OCI-LY7 (cell line): ENCODE results near the gene TMEM170B.

ENCODE experiments used
- CTCF ChIP-seq: fragments of 200-600 bp; sonication (generic); conservative IDR thresholded peaks from 2 replicates; pipeline ENCODE4 v1.5.1; 2014; ENCODE audit warnings: mild to moderate bottlenecking, antibody characterized with exemption, low read length, moderate library complexity, mixed read lengths
- EZH2phosphoT487 ChIP-seq: fragments of 200-600 bp; sonication (generic); IDR thresholded peaks from 2 replicates; pipeline ENCODE4 v1.6.1; 2018; ENCODE audit warnings: low read depth, borderline replicate concordance, mild to moderate bottlenecking, mixed run types, antibody characterized with exemption, low read length, moderate library complexity, mixed read lengths

- no peak for TF ChIP-seq CTCF
- TF ChIP-seq EZH2phosphoT487: no peak
Measured at GRCh38 chr6:11563793-11564192, 26.2 kb downstream of the TMEM170B start.
